Gastroesophageal sphincter (tissue), 3 donors: ENCODE data around the gene TARS1.

Experiments used
- CTCF ChIP-seq, 4 experiments: fragments of 200-600 bp in 2 of 4; fragments of 450-650 bp in 2 of 4; sonication (generic) in 1 of 4; IDR thresholded peaks; one replicate each; pipeline ENCODE4 v1.5.1; 2017 to 2019; ENCODE audit warnings: antibody characterized with exemption in 4 of 4, mild to moderate bottlenecking in 2 of 4, moderate library complexity in 2 of 4
- EP300 ChIP-seq: sonication (generic); formaldehyde crosslinking; IDR thresholded peaks from one replicate; pipeline ENCODE4 v1.6.1; 2017; ENCODE audit warnings: antibody characterized with exemption, mild to moderate bottlenecking
- POLR2A ChIP-seq, 2 donors: fragments of 450-650 bp; IDR thresholded peaks; one replicate each; pipeline ENCODE4 v1.6.1; 2017; ENCODE audit warnings: antibody characterized with exemption in 2 of 2, mild to moderate bottlenecking in 2 of 2, moderate library complexity in 1 of 2
- POLR2AphosphoS5 ChIP-seq: sonication (generic); formaldehyde crosslinking; IDR thresholded peaks from one replicate; pipeline ENCODE4 v1.6.1; 2017; ENCODE audit warnings: antibody characterized with exemption

GRCh38 chr5:33409435-33410170 is 31.2 kb upstream of the TARS1 start:
- TF ChIP-seq CTCF (IDR thresholded peaks at IDR 0.05) (no peak), POLR2AphosphoS5 (no peak), POLR2A (IDR thresholded peaks at IDR 0.05) (no peak), EP300 (no peak)
